CD14-positive monocyte (primary cell): ENCODE results near the gene EYS. TPM values are rescaled to one million over a fixed set of nuclear protein-coding genes. Genes with fewer than 3 reads are reported as not detected.

ENCODE experiments used
- DNase-seq, 3 donors: peaks; one replicate each; pipeline ENCODE4 v3.0.0-alpha.2; 2011 to 2022
- H2AFZ ChIP-seq: 2 replicates; pipeline ENCODE4 v1.6.0; 2012; ENCODE audit warnings: mild to moderate bottlenecking, low read depth, low read length, inconsistent platforms; ENCODE audit not compliant: insufficient read depth, poor library complexity, severe bottlenecking
- H3K27ac ChIP-seq, 2 donors: 1 replicate in 1 of 2; 2 replicates in 1 of 2; pipeline ENCODE4 v1.5.1; 2012 to 2013; ENCODE audit warnings: low read length in 2 of 2, control low read depth in 1 of 2, inconsistent platforms in 1 of 2, low read depth in 1 of 2, mild to moderate bottlenecking in 1 of 2
- H3K27me3 ChIP-seq, 2 donors: one replicate each; pipeline versions ENCODE4 v1.6.0 to v1.6.1; 2011 to 2013; ENCODE audit warnings: low read length in 2 of 2; ENCODE audit not compliant: control insufficient read depth in 2 of 2, insufficient read depth in 2 of 2
- H3K36me3 ChIP-seq, 2 donors: replicated peaks in 1 of 2; 1 replicate in 1 of 2; 2 replicates in 1 of 2; pipeline versions ENCODE4 v1.5.1 to v1.6.1; 2012 to 2013; ENCODE audit warnings: low read length in 2 of 2, control low read depth in 1 of 2, inconsistent platforms in 1 of 2, mild to moderate bottlenecking in 1 of 2; ENCODE audit not compliant: insufficient read depth in 2 of 2, control insufficient read depth in 1 of 2
- H3K4me1 ChIP-seq, 2 donors: 1 replicate in 1 of 2; 2 replicates in 1 of 2; pipeline versions ENCODE4 v1.5.1 to v1.6.1; 2012 to 2013; ENCODE audit warnings: low read length in 2 of 2, control low read depth in 1 of 2, inconsistent platforms in 1 of 2, mild to moderate bottlenecking in 1 of 2, moderate library complexity in 1 of 2; ENCODE audit not compliant: insufficient read depth in 2 of 2, control insufficient read depth in 1 of 2
- H3K4me2 ChIP-seq: replicated peaks from 2 replicates; pipeline ENCODE3; 2012; ENCODE audit warnings: low read length, moderate library complexity, mild to moderate bottlenecking; ENCODE audit not compliant: poor library complexity, severe bottlenecking; ENCODE audit errors: extremely low read depth
- H3K4me3 ChIP-seq, 3 experiments: fragments of 200-600 bp in 1 of 3; sonication (generic) in 1 of 3; replicated peaks in 1 of 3; 1 replicate in 2 of 3; 2 replicates in 1 of 3; pipeline ENCODE4 v1.5.1; 2011 to 2013; ENCODE audit warnings: low read length in 3 of 3, mild to moderate bottlenecking in 3 of 3, control low read depth in 2 of 3, low read depth in 2 of 3, inconsistent platforms in 1 of 3, moderate library complexity in 1 of 3
- H3K79me2 ChIP-seq: 2 replicates; pipeline ENCODE4 v1.6.0; 2012; ENCODE audit warnings: mild to moderate bottlenecking, control low read depth, inconsistent platforms, low read length, moderate library complexity; ENCODE audit not compliant: insufficient read depth
- H3K9ac ChIP-seq: 2 replicates; pipeline ENCODE4 v1.6.0; 2017; ENCODE audit warnings: low read length, mild to moderate bottlenecking; ENCODE audit not compliant: insufficient read depth, poor library complexity, severe bottlenecking
- H3K9me3 ChIP-seq, 2 donors: replicated peaks in 1 of 2; 1 replicate in 1 of 2; 2 replicates in 1 of 2; pipeline versions ENCODE4 v1.5.1 to v1.6.1; 2012 to 2013; ENCODE audit warnings: low read length in 2 of 2, control low read depth in 1 of 2; ENCODE audit not compliant: control insufficient read depth in 1 of 2, insufficient read depth in 1 of 2
- H4K20me1 ChIP-seq: 2 replicates; pipeline ENCODE4 v1.6.0; 2012; ENCODE audit warnings: mild to moderate bottlenecking, low read length, control low read depth, moderate library complexity; ENCODE audit not compliant: insufficient read depth
- H3K27ac Mint-ChIP-seq, 7 donors: one replicate each; pipeline ENCODE4 v1.8.0; 2020; ENCODE audit warnings: mild to moderate bottlenecking in 7 of 7, mixed read lengths in 7 of 7, moderate library complexity in 6 of 7, inconsistent platforms in 2 of 7
- H3K27me3 Mint-ChIP-seq, 3 donors: one replicate each; pipeline ENCODE4 v1.8.0; 2021 to 2022; ENCODE audit warnings: low read depth in 3 of 3, mild to moderate bottlenecking in 3 of 3, mixed read lengths in 3 of 3, moderate library complexity in 3 of 3, inconsistent platforms in 1 of 3
- H3K36me3 Mint-ChIP-seq, 2 donors: one replicate each; pipeline ENCODE4 v1.8.0; 2020; ENCODE audit warnings: mixed read lengths in 2 of 2, inconsistent platforms in 1 of 2, mild to moderate bottlenecking in 1 of 2
- H3K4me1 Mint-ChIP-seq: one replicate; pipeline ENCODE4 v1.8.0; 2020; ENCODE audit warnings: mild to moderate bottlenecking, mixed read lengths
- H3K4me3 Mint-ChIP-seq, 2 donors: one replicate each; pipeline ENCODE4 v1.8.0; 2020; ENCODE audit warnings: mild to moderate bottlenecking in 2 of 2, mixed read lengths in 2 of 2, moderate library complexity in 1 of 2
- H3K9me3 Mint-ChIP-seq, 7 donors: one replicate each; pipeline ENCODE4 v1.8.0; 2020 to 2022; ENCODE audit warnings: mixed read lengths in 7 of 7, mild to moderate bottlenecking in 6 of 7, moderate library complexity in 6 of 7, inconsistent platforms in 2 of 7
- CTCF ChIP-seq: fragments of 200-600 bp; IDR thresholded peaks from one replicate; pipeline ENCODE4 v1.8.0; 2022; ENCODE audit warnings: antibody characterized with exemption, mild to moderate bottlenecking
- WGBS: methylation state at CpG from one replicate; pipeline ENCODE4 v1.1.5; 2013; ENCODE audit warnings: missing lambda C conversion rate; ENCODE audit not compliant: insufficient coverage; 5-methylcytosine and 5-hydroxymethylcytosine counted together
- intact Hi-C, 2 donors: fragments of 100-400 bp; cut with micrococcal nuclease; formaldehyde crosslinking; loops; one replicate each; pipeline versions ENCODE4 v1.15.0 to v1.15.1; 2023
- polyA plus RNA-seq, 3 donors: library from polyadenylated mRNA; depleted of rRNA in 1 of 3; unstranded in 2 of 3; stranded (reverse) in 1 of 3; fragments of 300-500 nt in 2 of 3; fragments of >200 nt in 1 of 3; fragmentation: Illumina TruSeq in 2 of 3; gene quantifications; 1 replicate in 2 of 3; 2 replicates in 1 of 3; pipeline ENCODE4 v1.2.3, GENCODE V29; 2012 to 2021

EYS gene
- polyA plus RNA-seq, 3 donors = 0.01 to 0.03 TPM; not detected in 1

- H3K9ac ChIP-seq = no peak overlapping the region
- no peak overlapping the region for H3K4me2 ChIP-seq
- H3K79me2 ChIP-seq = no peaks in the 10 kb centered on the region
- WGBS = 100% methylated on average over 1 of the region's 2 CpGs
- no peak overlapping the region for H3K4me3 ChIP-seq
- H3K36me3 Mint-ChIP-seq = no peaks in the 10 kb centered on the region
- no peak overlapping the region for H3K4me3 Mint-ChIP-seq
- no peak for TF ChIP-seq CTCF
- intact Hi-C loops = no loop called here
- no peaks in the 10 kb centered on the region for H3K4me1 ChIP-seq
- no peaks in the 10 kb centered on the region for H3K27me3 ChIP-seq
- no peaks in the 10 kb centered on the region for H3K4me1 Mint-ChIP-seq
- peaks cover 0 to 5% of the 10 kb centered on the region in 2 donors for H3K9me3 ChIP-seq
- H3K27ac Mint-ChIP-seq = no peak overlapping the region
- H3K27me3 Mint-ChIP-seq = peaks cover 0 to 1% (median 0%) of the 10 kb centered on the region in 3 donors
- no peak overlapping the region for H3K27ac ChIP-seq
- H3K9me3 Mint-ChIP-seq = peaks cover 0 to 6% (median 2%) of the 10 kb centered on the region in 7 donors
- H2AFZ ChIP-seq = no peak overlapping the region
- no peak for DNase-seq
- H4K20me1 ChIP-seq = no peaks in the 10 kb centered on the region
- no peaks in the 10 kb centered on the region for H3K36me3 ChIP-seq
Measured at GRCh38 chr6:64527899-64528298, 1179.1 kb downstream of the EYS start.

- H3K27ac Mint-ChIP-seq = no peak overlapping the region
- Histone ChIP-seq H3K4me1 (no peaks in the 10 kb centered on the region), H3K27ac (no peak overlapping the region), H3K9ac (no peak overlapping the region), H3K4me2 (no peak overlapping the region), H3K27me3 (no peaks in the 10 kb centered on the region), H3K9me3 (no peaks in the 10 kb centered on the region), H4K20me1 (no peaks in the 10 kb centered on the region), H3K79me2 (no peaks in the 10 kb centered on the region), H2AFZ (no peak overlapping the region), H3K36me3 (no peaks in the 10 kb centered on the region), H3K4me3 (no peak overlapping the region)
- H3K36me3 Mint-ChIP-seq = no peaks in the 10 kb centered on the region
- no peak for TF ChIP-seq CTCF
- H3K4me1 Mint-ChIP-seq = no peaks in the 10 kb centered on the region
- DNase-seq = no peak
- H3K9me3 Mint-ChIP-seq = peaks cover 0 to 6% (median 3%) of the 10 kb centered on the region in 7 donors
- peaks cover 0 to 1% (median 0%) of the 10 kb centered on the region in 3 donors for H3K27me3 Mint-ChIP-seq
- H3K4me3 Mint-ChIP-seq = no peak overlapping the region
- intact Hi-C loops = no loop called here
Measured at GRCh38 chr6:64522859-64523258, 1184.2 kb downstream of the EYS start.
